IMR-90 (cell line): ENCODE measurements around the gene CYP2W1.

Experiments
- FOS ChIP-seq: fragments of 150-350 bp; IDR thresholded peaks from 2 replicates; pipeline ENCODE4 v1.6.1; 2016; ENCODE audit warnings: low read depth, low read length
- POLR2A ChIP-seq: IDR thresholded peaks from 2 replicates; pipeline ENCODE4 v1.6.1; 2012; ENCODE audit warnings: mild to moderate bottlenecking, low read depth, low read length
- TF ChIP-seq, protein P1 (sequence below): conservative IDR thresholded peaks from 2 replicates; pipeline ENCODE4 v1.5.1; 2012; ENCODE audit warnings: mild to moderate bottlenecking, low read depth, low read length, improper control_type of control experiment

DNA sequence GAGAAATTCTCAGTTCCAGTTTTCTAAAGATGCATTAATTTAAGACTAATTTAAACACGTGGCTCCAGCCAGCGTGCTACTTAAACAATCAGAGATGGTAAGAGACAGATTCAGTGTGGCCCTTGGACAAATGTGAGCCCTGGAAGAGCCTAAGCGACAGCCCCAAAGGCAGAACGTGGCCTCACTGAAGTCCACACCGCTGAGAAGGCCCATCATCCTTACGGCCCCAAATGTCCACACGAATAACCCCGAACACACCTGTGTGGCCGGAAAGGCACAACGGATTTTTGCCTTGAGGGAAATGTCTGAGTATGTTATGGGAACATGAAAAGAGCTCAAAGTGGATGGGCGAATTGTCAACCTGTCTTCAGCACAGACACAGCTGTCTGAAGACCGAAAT lies 10.9 kb upstream of the CYP2W1 start:
- TF ChIP-seq, protein P1, sequence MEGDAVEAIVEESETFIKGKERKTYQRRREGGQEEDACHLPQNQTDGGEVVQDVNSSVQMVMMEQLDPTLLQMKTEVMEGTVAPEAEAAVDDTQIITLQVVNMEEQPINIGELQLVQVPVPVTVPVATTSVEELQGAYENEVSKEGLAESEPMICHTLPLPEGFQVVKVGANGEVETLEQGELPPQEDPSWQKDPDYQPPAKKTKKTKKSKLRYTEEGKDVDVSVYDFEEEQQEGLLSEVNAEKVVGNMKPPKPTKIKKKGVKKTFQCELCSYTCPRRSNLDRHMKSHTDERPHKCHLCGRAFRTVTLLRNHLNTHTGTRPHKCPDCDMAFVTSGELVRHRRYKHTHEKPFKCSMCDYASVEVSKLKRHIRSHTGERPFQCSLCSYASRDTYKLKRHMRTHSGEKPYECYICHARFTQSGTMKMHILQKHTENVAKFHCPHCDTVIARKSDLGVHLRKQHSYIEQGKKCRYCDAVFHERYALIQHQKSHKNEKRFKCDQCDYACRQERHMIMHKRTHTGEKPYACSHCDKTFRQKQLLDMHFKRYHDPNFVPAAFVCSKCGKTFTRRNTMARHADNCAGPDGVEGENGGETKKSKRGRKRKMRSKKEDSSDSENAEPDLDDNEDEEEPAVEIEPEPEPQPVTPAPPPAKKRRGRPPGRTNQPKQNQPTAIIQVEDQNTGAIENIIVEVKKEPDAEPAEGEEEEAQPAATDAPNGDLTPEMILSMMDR = no peak
- TF ChIP-seq FOS (no peak), POLR2A (no peak)
